Naive B cell (primary cell): Measurements from ENCODE around the gene ENO4. TPM values are rescaled to one million over a fixed set of nuclear protein-coding genes. Genes with fewer than 3 reads are reported as not detected.
A peak's percentile ranks its signal among the peaks of the same experiment; 100 is the strongest.

Source experiments
- ATAC-seq, 2 donors: fragments of 150-1000 bp; cut with Tn5 transposase; 2 replicates each; pipeline ENCODE4 v1.10.0; 2021; ENCODE audit warnings: low read depth in 2 of 2, mild to moderate bottlenecking in 2 of 2, moderate library complexity in 2 of 2
- DNase-seq: peaks from one replicate; pipeline ENCODE4 v3.0.0; 2022
- H3K27ac Mint-ChIP-seq, 6 donors: one replicate each; pipeline ENCODE4 v1.8.0; 2020 to 2022; ENCODE audit warnings: mild to moderate bottlenecking in 6 of 6, mixed read lengths in 6 of 6, moderate library complexity in 5 of 6, inconsistent platforms in 2 of 6
- H3K27me3 Mint-ChIP-seq, 3 donors: one replicate each; pipeline ENCODE4 v1.8.0; 2021 to 2022; ENCODE audit warnings: mixed read lengths in 3 of 3, mild to moderate bottlenecking in 1 of 3
- H3K36me3 Mint-ChIP-seq, 2 donors: one replicate each; pipeline ENCODE4 v1.8.0; 2020 to 2022; ENCODE audit warnings: mixed read lengths in 2 of 2, inconsistent platforms in 1 of 2, mild to moderate bottlenecking in 1 of 2
- H3K4me1 Mint-ChIP-seq, 3 donors: one replicate each; pipeline ENCODE4 v1.8.0; 2020 to 2022; ENCODE audit warnings: mixed read lengths in 3 of 3, inconsistent platforms in 1 of 3, mild to moderate bottlenecking in 1 of 3, moderate library complexity in 1 of 3
- H3K4me3 Mint-ChIP-seq, 8 donors: one replicate each; pipeline ENCODE4 v1.8.0; 2020 to 2022; ENCODE audit warnings: mild to moderate bottlenecking in 8 of 8, mixed read lengths in 8 of 8, moderate library complexity in 8 of 8, inconsistent platforms in 2 of 8
- H3K9me3 Mint-ChIP-seq, 7 donors: one replicate each; pipeline ENCODE4 v1.8.0; 2020 to 2022; ENCODE audit warnings: mixed read lengths in 7 of 7, mild to moderate bottlenecking in 5 of 7, inconsistent platforms in 2 of 7, moderate library complexity in 1 of 7
- polyA plus RNA-seq, 6 donors: library from polyadenylated mRNA; unstranded; fragments of 300-500 nt; fragmentation: Illumina TruSeq; gene quantifications; one replicate each; pipeline ENCODE4 v1.2.3, GENCODE V29; 2021; ENCODE audit warnings: low read depth in 6 of 6

ENO4 gene
- polyA plus RNA-seq, 6 donors from 2014 or later = 0.12 TPM; not detected in 5

DNA sequence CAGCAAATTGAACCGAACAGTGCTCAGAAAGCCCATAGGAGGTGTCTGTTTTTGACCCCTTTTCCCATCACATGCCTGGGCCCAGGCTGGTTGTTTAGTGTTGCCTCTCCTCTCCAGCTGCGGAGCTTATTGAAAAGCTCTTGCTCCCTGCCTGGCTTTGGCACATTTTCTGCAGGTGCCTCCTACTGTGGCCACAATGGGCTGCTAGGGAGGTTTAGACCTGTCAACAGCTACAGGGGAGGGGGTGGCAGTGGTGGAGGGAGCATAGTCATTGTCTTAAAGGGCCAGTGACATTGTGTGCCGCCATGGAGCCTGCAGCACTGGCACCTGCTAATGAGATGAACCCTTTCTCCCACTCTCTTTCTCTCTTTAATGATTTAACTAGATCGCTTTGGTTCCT lies 13.2 kb upstream of the ENO4 start:
- no peaks in the 10 kb centered on the region for H3K36me3 Mint-ChIP-seq
- H3K4me3 Mint-ChIP-seq = no peak overlapping the region
- H3K9me3 Mint-ChIP-seq = peaks cover 0 to 5% (median under 1%) of the 10 kb centered on the region in 7 donors
- no peaks in the 10 kb centered on the region for H3K27me3 Mint-ChIP-seq
- DNase-seq (no peak), ATAC-seq (no peak)
- peaks cover 0 to 2% (median 0%) of the 10 kb centered on the region in 3 donors for H3K4me1 Mint-ChIP-seq
- no peak overlapping the region for H3K27ac Mint-ChIP-seq

DNA sequence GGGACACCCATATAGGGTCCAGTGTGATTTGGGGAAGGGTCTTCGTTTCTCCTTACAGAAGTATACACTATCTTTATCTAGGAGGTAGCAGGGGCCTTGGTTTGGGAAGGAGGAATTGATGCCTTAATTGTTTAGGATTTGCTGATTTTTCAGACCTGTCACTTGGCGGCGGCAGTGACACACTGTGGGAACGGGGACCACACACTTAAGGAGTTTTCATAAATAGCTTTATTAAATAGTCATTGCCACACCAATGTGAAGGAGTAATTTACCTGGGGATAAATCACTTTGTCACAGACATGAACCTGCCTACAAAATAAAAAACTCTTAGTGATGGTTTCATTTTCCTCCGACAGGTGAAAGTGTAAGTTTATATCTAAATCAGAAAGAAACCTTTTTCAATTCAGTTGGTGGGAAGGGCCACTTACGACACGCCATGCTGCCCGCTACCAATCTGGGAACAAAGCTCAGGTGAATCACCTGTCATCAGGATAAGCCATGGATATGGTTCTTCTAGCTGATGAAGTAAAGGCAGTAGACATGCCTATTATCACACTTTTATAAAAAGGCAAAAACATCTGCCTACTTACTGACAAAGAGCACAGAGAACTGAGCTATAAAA lies 12.3 kb upstream of the ENO4 start:
- H3K4me1 Mint-ChIP-seq = peaks cover 0 to 2% (median 0%) of the 10 kb centered on the region in 3 donors
- ATAC-seq (no peak), DNase-seq (no peak)
- H3K27me3 Mint-ChIP-seq = no peaks in the 10 kb centered on the region
- peaks cover 0 to 1% (median 0%) of the 10 kb centered on the region in 7 donors for H3K9me3 Mint-ChIP-seq
- no peaks in the 10 kb centered on the region for H3K36me3 Mint-ChIP-seq
- no peak overlapping the region for H3K4me3 Mint-ChIP-seq
- no peak overlapping the region for H3K27ac Mint-ChIP-seq

DNA sequence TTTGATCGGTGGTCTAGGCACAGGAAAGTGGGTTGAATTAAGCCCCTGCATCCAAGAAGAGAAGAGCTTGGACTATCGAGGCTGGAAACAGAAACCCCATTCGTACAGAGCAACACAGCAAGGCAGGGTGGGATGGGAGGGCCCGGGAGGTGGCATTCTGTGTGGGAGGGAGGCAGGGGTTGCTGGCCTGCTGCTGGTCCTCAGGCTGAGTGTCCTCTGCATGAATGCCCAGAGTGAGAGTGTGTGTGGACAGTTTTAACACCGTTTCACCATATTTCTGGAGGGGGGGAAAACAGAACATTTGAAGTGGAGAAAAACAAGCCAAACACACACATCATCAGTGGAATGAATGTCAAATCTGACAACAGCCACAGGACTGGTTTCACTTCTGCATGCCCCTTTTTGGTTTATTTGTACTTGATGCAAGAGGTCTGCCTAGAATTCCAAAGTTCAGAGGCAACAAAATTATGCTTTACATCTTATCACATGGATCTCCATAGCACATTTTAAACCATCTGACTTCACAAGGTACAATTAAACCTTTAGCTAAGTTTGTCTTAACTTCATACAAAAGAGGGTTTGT lies 11.1 kb upstream of the ENO4 start:
- H3K4me3 Mint-ChIP-seq = peak overlapping the region in 1 of 8 donors; percentile 15

GRCh38 chr10:116840389-116841075 lies 8.8 kb upstream of the ENO4 start:
- no peak overlapping the region for H3K4me3 Mint-ChIP-seq
- H3K27me3 Mint-ChIP-seq = peaks cover 0 to 8% (median 4%) of the 10 kb centered on the region in 3 donors
- DNase-seq (no peak), ATAC-seq (no peak)
- H3K27ac Mint-ChIP-seq = no peak overlapping the region
- H3K9me3 Mint-ChIP-seq = peaks cover 0 to 3% (median 0%) of the 10 kb centered on the region in 7 donors
- peaks cover 0 to 3% (median 2%) of the 10 kb centered on the region in 3 donors for H3K4me1 Mint-ChIP-seq
- no peaks in the 10 kb centered on the region for H3K36me3 Mint-ChIP-seq

More for the DNA sequence above, 11.1 kb upstream of the ENO4 start:
- Mint-ChIP-seq H3K36me3 (no peaks in the 10 kb centered on the region), H3K4me1 (peaks cover 0 to 2% (median 0%) of the 10 kb centered on the region in 3 donors), H3K27me3 (no peaks in the 10 kb centered on the region), H3K27ac (peak overlapping the region in 1 of 6 donors; percentile 70), H3K9me3 (peaks cover 0 to 1% (median 0%) of the 10 kb centered on the region in 7 donors)
- ATAC-seq (peak in 1 of 2 donors; percentile 55), DNase-seq (no peak)

DNA sequence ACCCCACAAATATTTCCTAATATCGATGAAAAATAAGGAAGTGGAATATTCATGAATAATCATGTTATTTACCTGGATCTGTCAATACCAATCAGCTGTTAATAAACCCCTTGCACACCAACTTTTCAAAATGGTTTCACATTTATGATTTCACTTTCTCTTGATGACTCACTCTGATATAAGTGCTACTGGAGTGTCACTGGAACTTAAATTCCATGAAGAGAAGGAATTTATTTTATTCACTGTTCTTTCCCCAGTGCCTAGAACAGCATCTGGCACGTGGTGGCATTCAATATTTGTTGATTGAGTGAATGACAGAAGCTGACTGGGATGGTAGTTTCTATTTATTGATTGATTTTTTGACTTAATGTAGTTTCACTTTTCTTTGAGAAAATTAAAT lies 3.5 kb upstream of the ENO4 start:
- Mint-ChIP-seq H3K27me3 (peaks cover 30 to 43% (median 39%) of the 10 kb centered on the region in 3 donors), H3K36me3 (peaks cover 0 to 9% of the 10 kb centered on the region in 2 donors), H3K4me3 (no peak overlapping the region), H3K27ac (peak overlapping the region in 1 of 6 donors; percentile 7), H3K9me3 (peaks cover 0 to 11% (median 3%) of the 10 kb centered on the region in 7 donors), H3K4me1 (peaks cover 5 to 25% (median 21%) of the 10 kb centered on the region in 3 donors)
- ATAC-seq (no peak), DNase-seq (no peak)

DNA sequence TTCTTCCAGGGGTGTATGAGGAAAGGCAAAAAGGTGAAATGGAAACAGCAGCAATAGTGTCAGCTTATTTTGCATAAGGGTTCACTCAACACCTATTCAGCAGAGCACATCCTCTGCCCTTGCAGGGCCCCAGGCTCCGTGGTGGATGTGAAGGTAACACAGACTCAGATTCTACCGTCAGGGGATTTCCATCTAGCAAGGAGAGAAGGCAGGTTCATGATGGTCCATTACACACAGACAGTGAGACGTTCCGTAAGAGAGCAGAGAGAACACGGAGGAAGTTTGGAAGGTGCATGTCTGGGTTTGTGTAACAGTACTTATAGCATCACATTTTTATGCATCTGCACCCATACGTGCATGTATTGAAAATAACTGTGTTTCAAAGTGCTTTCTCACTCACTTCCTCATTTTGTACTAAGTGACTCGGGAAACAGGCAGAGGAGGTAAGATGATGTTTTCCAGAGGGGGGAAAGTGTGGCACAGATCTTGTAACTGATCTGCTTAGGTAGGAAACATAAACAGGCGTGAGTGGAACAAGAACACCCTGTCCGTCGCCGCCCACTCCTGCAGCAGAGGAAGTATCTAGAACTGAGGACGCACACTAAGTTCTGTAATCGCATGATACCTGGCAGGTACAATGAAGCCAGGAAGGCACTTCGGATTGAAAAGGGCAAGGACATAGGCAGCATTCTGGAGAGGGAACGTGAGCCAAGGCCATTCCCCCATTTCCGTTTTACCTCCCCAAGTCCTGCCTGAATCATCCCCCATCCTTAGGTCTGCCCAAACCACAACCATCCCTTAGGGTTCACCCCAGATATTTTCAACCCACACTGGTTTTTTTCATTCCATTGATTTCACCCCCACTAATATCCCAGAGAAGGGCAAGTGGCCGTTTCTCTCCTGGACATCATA lies 1.0 kb upstream of the ENO4 start:
- H3K4me1 Mint-ChIP-seq = peaks cover 5 to 25% (median 21%) of the 10 kb centered on the region in 3 donors
- peak overlapping the region in 7 of 8 donors; percentile 30 to 90 (median 75) for H3K4me3 Mint-ChIP-seq
- DNase-seq = peak; percentile 32
- peaks cover 6 to 9% of the 10 kb centered on the region in 2 donors for H3K36me3 Mint-ChIP-seq
- H3K27me3 Mint-ChIP-seq = peaks cover 43 to 61% (median 56%) of the 10 kb centered on the region in 3 donors
- H3K27ac Mint-ChIP-seq = peak overlapping the region in 5 of 6 donors; percentile 64 to 92 (median 87)
- peaks cover 2 to 17% (median 7%) of the 10 kb centered on the region in 7 donors for H3K9me3 Mint-ChIP-seq
- ATAC-seq = peak; percentile 87 to 90

GRCh38 chr10:116848944-116849247 lies 403 bp upstream of the ENO4 start:
- Mint-ChIP-seq H3K27ac (peak overlapping the region in 4 of 6 donors; percentile 64 to 92 (median 89)), H3K4me1 (peaks cover 5 to 25% (median 21%) of the 10 kb centered on the region in 3 donors)
- no peak for ATAC-seq

DNA sequence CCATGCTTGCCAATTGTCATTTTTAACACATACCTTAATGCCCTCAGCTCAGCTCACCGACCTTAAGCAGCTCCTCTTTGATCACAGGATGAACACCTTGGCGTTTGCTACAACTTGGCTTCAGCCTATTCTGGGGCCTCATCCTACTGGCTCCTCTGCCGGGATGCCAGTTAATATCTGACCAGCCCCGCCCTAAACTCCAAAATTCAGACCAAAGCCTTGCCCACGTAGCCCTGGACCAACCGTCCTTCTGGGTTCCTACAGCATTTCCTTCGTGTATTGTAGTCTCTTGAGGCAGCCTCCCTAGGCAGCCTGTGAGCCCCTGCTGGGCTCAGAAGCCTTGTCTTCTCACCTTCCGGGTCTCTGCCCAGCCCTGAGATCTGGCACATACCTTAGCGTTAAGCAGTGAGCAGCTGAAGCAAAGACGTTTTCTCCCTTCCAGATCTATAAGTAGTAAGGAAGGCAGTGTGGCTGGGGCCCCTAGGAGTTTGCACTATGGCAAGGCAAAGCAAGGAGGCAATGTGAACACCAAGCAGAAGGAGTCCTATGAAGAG lies 836 bp downstream of the ENO4 start:
- H3K27ac Mint-ChIP-seq = peak overlapping the region in 4 of 6 donors; percentile 38 to 91 (median 81)

More at GRCh38 chr10:116848944-116849247, 403 bp upstream of the ENO4 start:
- Mint-ChIP-seq H3K4me3 (peak overlapping the region in 7 of 8 donors; percentile 45 to 90 (median 75)), H3K36me3 (peaks cover 6 to 9% of the 10 kb centered on the region in 2 donors), H3K27me3 (peaks cover 41 to 61% (median 56%) of the 10 kb centered on the region in 3 donors), H3K9me3 (peaks cover 2 to 17% (median 7%) of the 10 kb centered on the region in 7 donors)
- no peak for DNase-seq

GRCh38 chr10:116852246-116852645 lies 2.9 kb downstream of the ENO4 start:
- no peak for DNase-seq
- H3K4me3 Mint-ChIP-seq = no peak overlapping the region
- no peak overlapping the region for H3K27ac Mint-ChIP-seq
- H3K27me3 Mint-ChIP-seq = peaks cover 27 to 49% (median 47%) of the 10 kb centered on the region in 3 donors
- H3K9me3 Mint-ChIP-seq = peaks cover 2 to 16% (median 7%) of the 10 kb centered on the region in 7 donors
- H3K36me3 Mint-ChIP-seq = peaks cover 6 to 9% of the 10 kb centered on the region in 2 donors
- H3K4me1 Mint-ChIP-seq = peaks cover 5 to 22% (median 17%) of the 10 kb centered on the region in 3 donors
- ATAC-seq = no peak

More for the DNA sequence above, 836 bp downstream of the ENO4 start:
- peak overlapping the region in 6 of 8 donors; percentile 29 to 82 (median 62) for H3K4me3 Mint-ChIP-seq
- H3K27me3 Mint-ChIP-seq = peaks cover 38 to 61% (median 56%) of the 10 kb centered on the region in 3 donors
- DNase-seq (no peak), ATAC-seq (no peak)
- peaks cover 2 to 17% (median 7%) of the 10 kb centered on the region in 7 donors for H3K9me3 Mint-ChIP-seq
- peaks cover 5 to 25% (median 21%) of the 10 kb centered on the region in 3 donors for H3K4me1 Mint-ChIP-seq
- peaks cover 6 to 9% of the 10 kb centered on the region in 2 donors for H3K36me3 Mint-ChIP-seq

DNA sequence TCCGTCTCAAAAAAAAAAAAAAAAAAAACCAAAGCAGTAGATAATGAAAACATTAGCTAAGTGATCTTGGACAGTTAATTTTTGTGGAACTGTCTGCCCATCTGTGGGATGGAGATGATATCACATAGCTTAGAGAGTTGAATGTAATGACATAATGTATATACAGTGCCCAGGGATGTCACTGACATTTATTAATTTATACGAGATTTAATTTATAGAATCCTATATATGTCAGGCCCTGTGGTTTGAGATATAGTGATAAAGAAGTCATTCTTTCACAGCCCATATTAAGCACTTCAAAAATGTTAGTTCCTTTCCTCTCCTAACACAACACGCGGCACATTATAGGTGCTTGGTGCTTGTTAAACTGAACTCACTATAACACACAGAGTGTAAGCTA lies 4.0 kb downstream of the ENO4 start:
- Mint-ChIP-seq H3K27ac (no peak overlapping the region), H3K4me1 (peaks cover 0 to 13% (median 10%) of the 10 kb centered on the region in 3 donors), H3K36me3 (peaks cover 3 to 6% of the 10 kb centered on the region in 2 donors), H3K4me3 (no peak overlapping the region), H3K9me3 (peaks cover 0 to 23% (median 10%) of the 10 kb centered on the region in 7 donors), H3K27me3 (peaks cover 23 to 38% (median 37%) of the 10 kb centered on the region in 3 donors)
- DNase-seq = no peak
- no peak for ATAC-seq

- Mint-ChIP-seq H3K4me3 (no peak overlapping the region), H3K9me3 (peaks cover 0 to 23% (median 12%) of the 10 kb centered on the region in 7 donors), H3K4me1 (peaks cover 0 to 8% (median 6%) of the 10 kb centered on the region in 3 donors), H3K27ac (no peak overlapping the region), H3K36me3 (peaks cover 0 to 6% of the 10 kb centered on the region in 2 donors), H3K27me3 (peaks cover 23 to 34% (median 32%) of the 10 kb centered on the region in 3 donors)
- DNase-seq = no peak
- ATAC-seq = no peak
Observed at GRCh38 chr10:116853701-116854100, 4.4 kb downstream of the ENO4 start.

GRCh38 chr10:116857156-116857555 lies 7.9 kb downstream of the ENO4 start:
- Mint-ChIP-seq H3K9me3 (peaks cover 5 to 25% (median 9%) of the 10 kb centered on the region in 7 donors), H3K36me3 (no peaks in the 10 kb centered on the region), H3K4me3 (no peak overlapping the region), H3K27me3 (peaks cover 2 to 13% (median 3%) of the 10 kb centered on the region in 3 donors), H3K27ac (no peak overlapping the region), H3K4me1 (no peaks in the 10 kb centered on the region)
- DNase-seq (no peak), ATAC-seq (no peak)
